H1 (cell line): ENCODE measurements around the gene PRKCH. TPM values are rescaled to one million over a fixed set of nuclear protein-coding genes. Genes with fewer than 3 reads are reported as not detected.

Source experiments
- CTCF ChIA-PET: fragments of 300-600 bp; sonication (Branson Sonifier 250); formaldehyde crosslinking; loops from one replicate; lab custom pipeline; 2021; ENCODE audit not compliant: partially characterized antibody; lab: Charles Lee
- POLR2A ChIA-PET: fragments of 300-600 bp; sonication (Branson Sonifier 250); formaldehyde crosslinking; loops from one replicate; lab custom pipeline; 2021; ENCODE audit warnings: inconsistent platforms; ENCODE audit not compliant: partially characterized antibody; lab: Charles Lee
- DNase-seq, 2 experiments: peaks; one replicate each; pipeline versions ENCODE4 v3.0.0 to v3.0.0-alpha.2; 2010 to 2022; ENCODE audit warnings: low spot score in 2 of 2, low read depth in 1 of 2, mixed read lengths in 1 of 2
- FAIRE-seq: peaks from 2 replicates; lab custom pipeline; 2011; peaks lifted over from hg19 to GRCh38; lab: Jason Lieb, UNC
- H2AFZ ChIP-seq: 2 replicates; pipeline ENCODE4 v1.8.1; 2012; ENCODE audit warnings: low read length, inconsistent platforms
- H2AK5ac ChIP-seq: 2 replicates; pipeline ENCODE4 v1.6.1; 2013; ENCODE audit warnings: low read depth, low read length
- H2BK120ac ChIP-seq: replicated peaks from 2 replicates; pipeline ENCODE3; 2013; ENCODE audit warnings: low read depth, low read length, inconsistent platforms
- H2BK12ac ChIP-seq: 2 replicates; pipeline ENCODE4 v1.6.1; 2013; ENCODE audit warnings: low read depth, low read length
- H2BK15ac ChIP-seq: 2 replicates; pipeline ENCODE4 v1.6.1; 2013; ENCODE audit warnings: low read length
- H2BK20ac ChIP-seq: 2 replicates; pipeline ENCODE4 v1.6.1; 2013; ENCODE audit warnings: low read length
- H2BK5ac ChIP-seq: 2 replicates; pipeline ENCODE4 v1.6.1; 2013; ENCODE audit warnings: low read depth, low read length
- H3K14ac ChIP-seq: 2 replicates; pipeline ENCODE4 v1.6.1; 2013; ENCODE audit warnings: inconsistent platforms; ENCODE audit not compliant: insufficient read length
- H3K18ac ChIP-seq: 2 replicates; pipeline ENCODE4 v1.6.1; 2013; ENCODE audit warnings: low read length; ENCODE audit errors: extremely low read depth
- H3K23ac ChIP-seq: 2 replicates; pipeline ENCODE4 v1.6.1; 2013; ENCODE audit warnings: inconsistent platforms; ENCODE audit not compliant: insufficient read length
- H3K23me2 ChIP-seq: 2 replicates; pipeline ENCODE4 v1.6.1; 2013; ENCODE audit warnings: low read depth, low read length
- H3K27ac ChIP-seq: 2 replicates; pipeline ENCODE4 v1.6.1; 2011; ENCODE audit warnings: low read depth, low read length, inconsistent platforms
- H3K27me3 ChIP-seq, 4 experiments: replicated peaks in 1 of 4; 1 replicate in 1 of 4; 2 replicates in 3 of 4; pipeline versions ENCODE4 v1.6.1 to v1.8.1; 2011 to 2013; ENCODE audit warnings: low read length in 3 of 4, mild to moderate bottlenecking in 3 of 4, inconsistent platforms in 2 of 4, mixed read lengths in 2 of 4, moderate library complexity in 1 of 4; ENCODE audit not compliant: control insufficient read depth in 3 of 4, insufficient read depth in 3 of 4; ENCODE audit errors: extremely low read depth in 1 of 4
- H3K36me3 ChIP-seq, 4 experiments: 2 replicates each; pipeline versions ENCODE4 v1.6.1 to v1.8.1; 2011 to 2013; ENCODE audit warnings: mild to moderate bottlenecking in 4 of 4, low read length in 3 of 4, moderate library complexity in 2 of 4, control low read depth in 1 of 4, inconsistent platforms in 1 of 4; ENCODE audit not compliant: insufficient read depth in 4 of 4, control insufficient read depth in 2 of 4
- H3K4ac ChIP-seq: replicated peaks from 2 replicates; pipeline ENCODE3; 2013; ENCODE audit warnings: low read length, low read depth, mixed read lengths, inconsistent platforms; ENCODE audit not compliant: insufficient read length
- H3K4me1 ChIP-seq, 4 experiments: replicated peaks in 1 of 4; 1 replicate in 1 of 4; 2 replicates in 3 of 4; pipeline versions ENCODE4 v1.6.1 to v1.8.1; 2011 to 2013; ENCODE audit warnings: low read length in 3 of 4, inconsistent platforms in 2 of 4, mixed read lengths in 1 of 4; ENCODE audit not compliant: insufficient read depth in 4 of 4, control insufficient read depth in 3 of 4
- H3K4me2 ChIP-seq, 2 experiments: 2 replicates each; pipeline versions ENCODE4 v1.6.1 to v1.8.1; 2011 to 2013; ENCODE audit warnings: low read depth in 2 of 2, low read length in 2 of 2, control low read depth in 1 of 2, inconsistent platforms in 1 of 2, mild to moderate bottlenecking in 1 of 2; ENCODE audit not compliant: insufficient read depth in 1 of 2
- H3K4me3 ChIP-seq, 4 experiments: fragments of 200-600, 300-600 bp in 1 of 4; sonication (generic), shearing (Covaris generic), sonication (Bioruptor Twin) in 1 of 4; 2 replicates each; pipeline versions ENCODE4 v1.5.1 to v1.8.1; 2011 to 2016; ENCODE audit warnings: low read length in 4 of 4, low read depth in 3 of 4, control low read depth in 2 of 4, inconsistent platforms in 2 of 4, mild to moderate bottlenecking in 2 of 4, mixed read lengths in 1 of 4, moderate library complexity in 1 of 4; ENCODE audit not compliant: insufficient read depth in 2 of 4; ENCODE audit errors: extremely low read depth in 1 of 4
- H3K56ac ChIP-seq: replicated peaks from 2 replicates; pipeline ENCODE3; 2013; ENCODE audit warnings: low read depth, mild to moderate bottlenecking, mixed read lengths, low read length, inconsistent platforms; ENCODE audit not compliant: insufficient read length
- H3K79me1 ChIP-seq: 2 replicates; pipeline ENCODE4 v1.6.1; 2013; ENCODE audit warnings: low read depth, low read length, control low read depth
- H3K79me2 ChIP-seq, 2 experiments: 2 replicates each; pipeline versions ENCODE4 v1.6.1 to v1.8.1; 2012 to 2013; ENCODE audit warnings: low read length in 2 of 2, mild to moderate bottlenecking in 2 of 2, inconsistent platforms in 1 of 2; ENCODE audit not compliant: insufficient read depth in 2 of 2, control insufficient read depth in 1 of 2
- H3K9ac ChIP-seq, 4 experiments: replicated peaks in 1 of 4; 1 replicate in 1 of 4; 2 replicates in 3 of 4; pipeline versions ENCODE4 v1.6.1 to v1.8.1; 2011 to 2013; ENCODE audit warnings: low read depth in 3 of 4, low read length in 3 of 4, control low read depth in 2 of 4, mild to moderate bottlenecking in 2 of 4, moderate library complexity in 2 of 4, inconsistent platforms in 1 of 4; ENCODE audit errors: extremely low read depth in 1 of 4
- H3K9me3 ChIP-seq, 2 experiments: 2 replicates each; pipeline versions ENCODE4 v1.6.1 to v1.8.1; 2012 to 2013; ENCODE audit warnings: mild to moderate bottlenecking in 2 of 2, moderate library complexity in 2 of 2, control low read depth in 1 of 2, inconsistent platforms in 1 of 2, low read depth in 1 of 2, low read length in 1 of 2, mixed read lengths in 1 of 2; ENCODE audit not compliant: insufficient read depth in 2 of 2
- H4K20me1 ChIP-seq, 2 experiments: replicated peaks in 1 of 2; 2 replicates each; pipeline versions ENCODE3 to v1.8.1; 2011 to 2013; ENCODE audit warnings: inconsistent platforms in 2 of 2, low read length in 2 of 2, mild to moderate bottlenecking in 1 of 2; ENCODE audit not compliant: insufficient read depth in 2 of 2, control insufficient read depth in 1 of 2
- H4K5ac ChIP-seq: 2 replicates; pipeline ENCODE4 v1.6.1; 2013; ENCODE audit warnings: low read length, low read depth, mixed read lengths, inconsistent platforms; ENCODE audit not compliant: insufficient read length
- H4K8ac ChIP-seq: 2 replicates; pipeline ENCODE4 v1.8.0; 2013; ENCODE audit warnings: mild to moderate bottlenecking, moderate library complexity, low read length, inconsistent platforms; ENCODE audit not compliant: insufficient read depth; ENCODE audit errors: extremely low read depth
- H4K91ac ChIP-seq: replicated peaks from 2 replicates; pipeline ENCODE3; 2013; ENCODE audit warnings: low read length, mixed read lengths, inconsistent platforms; ENCODE audit not compliant: insufficient read length
- CHD2 ChIP-seq: IDR thresholded peaks from 2 replicates; pipeline ENCODE4 v1.6.1; 2012; ENCODE audit warnings: low read length, improper control_type of control experiment
- GTF2F1 ChIP-seq: IDR thresholded peaks from 2 replicates; pipeline ENCODE4 v1.6.1; 2012; ENCODE audit warnings: low read depth, low read length, improper control_type of control experiment, borderline replicate concordance
- RXRA ChIP-seq: IDR thresholded peaks from 2 replicates; pipeline ENCODE4 v1.6.1; 2011; ENCODE audit warnings: low read depth, mild to moderate bottlenecking, low read length, moderate library complexity; ENCODE audit not compliant: insufficient read depth
- WGBS, 2 experiments: shearing (Covaris generic) in 1 of 2; methylation state at CpG; one replicate each; pipeline versions ENCODE4 v1.1.6 to v1.1.7; 2013 to 2015; ENCODE audit warnings: low lambda C conversion rate in 2 of 2, mixed read lengths in 2 of 2, inconsistent platforms in 1 of 2, low coverage in 1 of 2, missing lambda C conversion rate in 1 of 2; ENCODE audit not compliant: insufficient replicate concordance in 2 of 2, insufficient coverage in 1 of 2, insufficient read length in 1 of 2; ENCODE audit errors: extremely low coverage in 1 of 2, missing lambda C conversion rate in 1 of 2; 5-methylcytosine and 5-hydroxymethylcytosine counted together
- polyA plus RNA-seq, 7 experiments: library from polyadenylated mRNA; depleted of rRNA in 3 of 7; stranded (reverse) in 5 of 7; unstranded in 2 of 7; fragments of >200 nt in 5 of 7; fragments of 200-250 nt in 2 of 7; gene quantifications; 1 replicate in 5 of 7; 2 replicates in 1 of 7; 4 replicates in 1 of 7; pipeline versions ENCODE4 v1.2.1 to v1.2.3, GENCODE V29; 2011 to 2013; ENCODE audit warnings: missing spikeins in 2 of 7, mixed read lengths in 2 of 7
- total RNA-seq: library from RNA; stranded (reverse); fragmentation: NEBNext Ultra II Directional; extraction: Animal tissue kit (Norgen Biotek cat#: 25700); gene quantifications from 2 replicates; pipeline ENCODE4 v1.2.1, GENCODE V29; 2021
- TF ChIP-seq, protein P1 (sequence below): IDR thresholded peaks from 2 replicates; pipeline ENCODE4 v1.6.1; 2012; ENCODE audit warnings: inconsistent platforms

Gene PRKCH
- total and polyA plus RNA-seq, 2 of the 8 experiments (the other 6 are each of a cell fraction or from before 2014, with no cell fraction given) = 6.4 to 7.0 TPM

DNA sequence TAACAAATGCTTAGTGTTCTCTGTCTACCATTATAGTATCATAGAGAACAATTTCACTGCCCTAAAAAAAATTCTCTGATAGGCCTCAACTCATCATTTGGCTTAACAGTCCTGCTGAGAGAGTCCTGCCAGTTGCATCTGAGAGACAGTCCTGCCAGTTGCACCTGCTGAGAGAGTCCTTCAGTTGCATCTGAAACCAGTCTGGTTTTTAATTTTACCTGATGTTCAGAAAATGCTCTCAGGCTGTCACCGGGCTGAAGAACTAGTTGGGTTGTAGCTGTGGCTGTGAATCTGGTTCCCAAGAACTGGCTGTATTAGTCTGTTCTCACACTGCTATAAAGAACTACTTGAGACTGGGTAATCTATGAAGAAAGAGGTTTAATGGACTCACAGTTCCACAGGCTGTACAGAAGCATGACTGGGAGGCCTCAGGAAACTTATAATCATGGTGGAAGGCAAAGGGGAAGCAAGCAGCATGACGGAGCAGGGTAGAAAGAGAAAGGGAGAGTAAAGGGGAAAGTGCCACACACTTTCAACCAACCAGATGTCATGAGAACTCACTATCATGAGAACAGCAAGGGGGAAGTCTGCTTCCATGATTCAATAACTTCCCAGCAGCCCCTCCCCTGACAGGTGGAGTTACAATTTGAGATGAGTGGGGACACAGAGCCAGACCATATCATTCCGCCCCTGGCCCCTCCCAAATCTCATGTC, 51.6 kb downstream of the PRKCH start:
- Histone ChIP-seq H4K20me1 (no peaks in the 10 kb centered on the region), H3K23me2 (no peaks in the 10 kb centered on the region), H2BK5ac (no peak overlapping the region), H2BK12ac (no peak overlapping the region), H3K27ac (no peak overlapping the region), H2BK20ac (no peak overlapping the region), H3K9ac (no peak overlapping the region), H4K5ac (no peak overlapping the region), H3K56ac (no peak overlapping the region), H3K79me1 (no peaks in the 10 kb centered on the region), H2BK15ac (no peak overlapping the region), H2AK5ac (no peak overlapping the region), H3K9me3 (peaks cover 30% of the 10 kb centered on the region in 2 experiments)
- POLR2A ChIA-PET = no interaction called here
- WGBS, 2 experiments = 93% methylated on average over 3 of the region's 3 CpGs; no CpG with 5 or more reads in 1 of the 2 experiments
- TF ChIP-seq CHD2 (no peak), RXRA (no peak), GTF2F1 (no peak)
- TF ChIP-seq, protein P1, sequence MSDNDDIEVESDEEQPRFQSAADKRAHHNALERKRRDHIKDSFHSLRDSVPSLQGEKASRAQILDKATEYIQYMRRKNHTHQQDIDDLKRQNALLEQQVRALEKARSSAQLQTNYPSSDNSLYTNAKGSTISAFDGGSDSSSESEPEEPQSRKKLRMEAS = no peak
- TF ChIP-seq, all 59 proteins: peak for 0
- no peak overlapping the region for H3K4ac ChIP-seq
- no peaks in the 10 kb centered on the region for H3K79me2 ChIP-seq
- no peak for DNase-seq
- H3K23ac ChIP-seq = no peak overlapping the region
- no peak overlapping the region for H3K14ac ChIP-seq
- H2AFZ ChIP-seq = no peak overlapping the region
- H3K18ac ChIP-seq = no peak overlapping the region
- H3K4me3 ChIP-seq = no peak overlapping the region
- H3K4me1 ChIP-seq = 0 out of 7 replicates have a peak, but pooled peaks cover 0 to 2% (median 0%) of the 10 kb centered on the region in 4 experiments
- H2BK120ac ChIP-seq = no peak overlapping the region
- H4K91ac ChIP-seq = no peak overlapping the region
- no peak overlapping the region for H3K4me2 ChIP-seq
- CTCF ChIA-PET = no interaction called here
- FAIRE-seq = no peak
- H4K8ac ChIP-seq = no peak overlapping the region
- H3K36me3 ChIP-seq = no peaks in the 10 kb centered on the region; a peak in 1 of 8 replicates
- H3K27me3 ChIP-seq = no peaks in the 10 kb centered on the region
